ENCODE data around the gene SFRP5.

SFRP5 gene

GRCh38 chr10:97771913-97772823, at the start of gene SFRP5:
Gene SFRP5, minus strand, starts transcription at chr10:97771999. Its CDS starts 166 bp downstream, at chr10:97771833.
- FAIRE-seq, result no peak

GRCh38 chr10:97820096-97820704, 48.4 kb upstream of the SFRP5 start:
- FAIRE-seq, result no peak

GRCh38 chr10:97818572-97818971, 46.8 kb upstream of the SFRP5 start:
- no peak for FAIRE-seq

- FAIRE-seq, result no peak
Observed at GRCh38 chr10:97816609-97817008, 44.8 kb upstream of the SFRP5 start.

- FAIRE-seq, result no peak
Observed at GRCh38 chr10:97814996-97815395, 43.2 kb upstream of the SFRP5 start.

- no peak for FAIRE-seq
Observed at GRCh38 chr10:97813311-97813710, 41.5 kb upstream of the SFRP5 start.

GRCh38 chr10:97812696-97813095, 40.9 kb upstream of the SFRP5 start:
- FAIRE-seq, result no peak

- no peak for FAIRE-seq
Observed at GRCh38 chr10:97811958-97812357, 40.2 kb upstream of the SFRP5 start.

- no peak for FAIRE-seq
Observed at GRCh38 chr10:97810446-97810845, 38.6 kb upstream of the SFRP5 start.

- no peak for FAIRE-seq
Observed at GRCh38 chr10:97805949-97806348, 34.1 kb upstream of the SFRP5 start.

GRCh38 chr10:97805096-97805884, 33.5 kb upstream of the SFRP5 start:
- FAIRE-seq, result no peak

- no peak for FAIRE-seq
Observed at GRCh38 chr10:97801422-97801821, 29.6 kb upstream of the SFRP5 start.

- no peak for FAIRE-seq
Observed at GRCh38 chr10:97800474-97800873, 28.7 kb upstream of the SFRP5 start.

- no peak for FAIRE-seq
Observed at GRCh38 chr10:97798958-97799610, 27.3 kb upstream of the SFRP5 start.

GRCh38 chr10:97796651-97797050, 24.9 kb upstream of the SFRP5 start:
- no peak for FAIRE-seq

GRCh38 chr10:97795886-97796285, 24.1 kb upstream of the SFRP5 start:
- FAIRE-seq, result no peak

- FAIRE-seq, result no peak
Observed at GRCh38 chr10:97791824-97792721, 20.3 kb upstream of the SFRP5 start.

GRCh38 chr10:97789770-97790397, 18.1 kb upstream of the SFRP5 start:
- FAIRE-seq, result no peak

GRCh38 chr10:97788552-97789442, 17.0 kb upstream of the SFRP5 start:
- no peak for FAIRE-seq

GRCh38 chr10:97785731-97786130, 13.9 kb upstream of the SFRP5 start:
- FAIRE-seq, result no peak
